ENCODE results near the gene COL6A1. TPM values are rescaled to one million over a fixed set of nuclear protein-coding genes. Genes with fewer than 3 reads are reported as not detected.

The COL6A1 gene
- total and polyA plus RNA-seq, 4 donors: 16.9 to 82.0 (median 35.7) TPM

DNA sequence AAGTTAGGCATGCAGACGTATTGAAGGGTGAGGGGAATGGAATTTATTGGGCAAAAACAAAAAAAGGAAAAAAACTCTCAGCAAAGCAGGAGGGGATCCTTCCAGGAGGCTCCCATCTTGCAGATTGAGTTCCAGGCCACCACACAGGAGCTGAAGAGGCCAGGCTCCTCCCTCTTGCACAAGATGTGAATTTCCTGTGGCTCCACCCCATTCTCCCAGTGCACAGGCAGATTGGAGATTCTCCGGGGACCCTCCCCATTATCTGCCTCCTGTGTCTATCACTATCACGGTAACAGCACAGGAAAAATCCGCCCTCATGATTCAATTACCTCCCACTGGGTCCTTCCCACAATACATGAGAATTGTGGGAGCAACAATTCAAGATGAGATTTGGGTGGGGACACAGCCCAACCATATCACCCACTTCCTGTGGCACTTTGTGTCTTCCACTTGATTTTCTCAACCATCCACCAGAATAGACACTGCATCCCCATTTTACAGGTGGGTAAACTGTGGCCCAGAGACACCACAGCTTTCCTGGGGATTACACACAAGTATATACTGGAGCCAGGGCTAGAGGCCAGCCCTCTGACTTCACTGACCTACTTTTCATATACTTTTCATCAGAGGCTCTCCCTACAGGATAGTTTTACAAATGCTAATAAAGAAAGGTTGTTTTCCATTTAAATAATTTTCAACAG lies 18.9 kb upstream of the COL6A1 start:
- peaks cover 0 to 5% (median 2%) of the 10 kb centered on the region in 4 donors for H3K4me1 ChIP-seq (ENCODE audit: control insufficient read depth in 4 of 4, insufficient read depth in 4 of 4, low read length in 3 of 4)
- no peak overlapping the region for H3K4me3 ChIP-seq (ENCODE audit: low read depth in 1 of 3, low read length in 3 of 3)
- peaks cover 0 to 2% (median 0%) of the 10 kb centered on the region in 4 donors for H3K9me3 ChIP-seq (ENCODE audit: control insufficient read depth in 4 of 4, low read length in 3 of 4)
- no peak overlapping the region for H3K9ac ChIP-seq (ENCODE audit: low read depth in 1 of 2, low read length in 2 of 2)
- TF ChIP-seq NR2F2 (IDR thresholded peaks at IDR 0.05) (no peak), FOXA1 (IDR thresholded peaks at IDR 0.05) (no peak), HNF4G (IDR thresholded peaks at IDR 0.05) (no peak), TAF1 (conservative IDR thresholded peaks at IDR 0.05) (no peak), HNF4A (conservative IDR thresholded peaks at IDR 0.05) (no peak), RXRA (IDR thresholded peaks at IDR 0.05) (no peak), SP1 (IDR thresholded peaks at IDR 0.05) (no peak), RAD21 (IDR thresholded peaks at IDR 0.05) (no peak), GABPA (IDR thresholded peaks at IDR 0.05 in 1 of 2, conservative IDR thresholded peaks at IDR 0.05 in 1 of 2) (no peak), FOXA2 (IDR thresholded peaks at IDR 0.05) (no peak), JUND (IDR thresholded peaks at IDR 0.05) (no peak), YY1 (IDR thresholded peaks at IDR 0.05) (no peak), EGR1 (IDR thresholded peaks at IDR 0.05; ENCODE audit: low read depth in 2 of 2) (no peak)
- TF ChIP-seq, protein P1, sequence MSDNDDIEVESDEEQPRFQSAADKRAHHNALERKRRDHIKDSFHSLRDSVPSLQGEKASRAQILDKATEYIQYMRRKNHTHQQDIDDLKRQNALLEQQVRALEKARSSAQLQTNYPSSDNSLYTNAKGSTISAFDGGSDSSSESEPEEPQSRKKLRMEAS (IDR thresholded peaks at IDR 0.05): no peak
- TF ChIP-seq, protein P2, sequence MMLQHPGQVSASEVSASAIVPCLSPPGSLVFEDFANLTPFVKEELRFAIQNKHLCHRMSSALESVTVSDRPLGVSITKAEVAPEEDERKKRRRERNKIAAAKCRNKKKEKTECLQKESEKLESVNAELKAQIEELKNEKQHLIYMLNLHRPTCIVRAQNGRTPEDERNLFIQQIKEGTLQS (IDR thresholded peaks at IDR 0.05): no peak
- TF ChIP-seq, protein P3, sequence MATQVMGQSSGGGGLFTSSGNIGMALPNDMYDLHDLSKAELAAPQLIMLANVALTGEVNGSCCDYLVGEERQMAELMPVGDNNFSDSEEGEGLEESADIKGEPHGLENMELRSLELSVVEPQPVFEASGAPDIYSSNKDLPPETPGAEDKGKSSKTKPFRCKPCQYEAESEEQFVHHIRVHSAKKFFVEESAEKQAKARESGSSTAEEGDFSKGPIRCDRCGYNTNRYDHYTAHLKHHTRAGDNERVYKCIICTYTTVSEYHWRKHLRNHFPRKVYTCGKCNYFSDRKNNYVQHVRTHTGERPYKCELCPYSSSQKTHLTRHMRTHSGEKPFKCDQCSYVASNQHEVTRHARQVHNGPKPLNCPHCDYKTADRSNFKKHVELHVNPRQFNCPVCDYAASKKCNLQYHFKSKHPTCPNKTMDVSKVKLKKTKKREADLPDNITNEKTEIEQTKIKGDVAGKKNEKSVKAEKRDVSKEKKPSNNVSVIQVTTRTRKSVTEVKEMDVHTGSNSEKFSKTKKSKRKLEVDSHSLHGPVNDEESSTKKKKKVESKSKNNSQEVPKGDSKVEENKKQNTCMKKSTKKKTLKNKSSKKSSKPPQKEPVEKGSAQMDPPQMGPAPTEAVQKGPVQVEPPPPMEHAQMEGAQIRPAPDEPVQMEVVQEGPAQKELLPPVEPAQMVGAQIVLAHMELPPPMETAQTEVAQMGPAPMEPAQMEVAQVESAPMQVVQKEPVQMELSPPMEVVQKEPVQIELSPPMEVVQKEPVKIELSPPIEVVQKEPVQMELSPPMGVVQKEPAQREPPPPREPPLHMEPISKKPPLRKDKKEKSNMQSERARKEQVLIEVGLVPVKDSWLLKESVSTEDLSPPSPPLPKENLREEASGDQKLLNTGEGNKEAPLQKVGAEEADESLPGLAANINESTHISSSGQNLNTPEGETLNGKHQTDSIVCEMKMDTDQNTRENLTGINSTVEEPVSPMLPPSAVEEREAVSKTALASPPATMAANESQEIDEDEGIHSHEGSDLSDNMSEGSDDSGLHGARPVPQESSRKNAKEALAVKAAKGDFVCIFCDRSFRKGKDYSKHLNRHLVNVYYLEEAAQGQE (IDR thresholded peaks at IDR 0.05): no peak
- TF ChIP-seq, protein P4, sequence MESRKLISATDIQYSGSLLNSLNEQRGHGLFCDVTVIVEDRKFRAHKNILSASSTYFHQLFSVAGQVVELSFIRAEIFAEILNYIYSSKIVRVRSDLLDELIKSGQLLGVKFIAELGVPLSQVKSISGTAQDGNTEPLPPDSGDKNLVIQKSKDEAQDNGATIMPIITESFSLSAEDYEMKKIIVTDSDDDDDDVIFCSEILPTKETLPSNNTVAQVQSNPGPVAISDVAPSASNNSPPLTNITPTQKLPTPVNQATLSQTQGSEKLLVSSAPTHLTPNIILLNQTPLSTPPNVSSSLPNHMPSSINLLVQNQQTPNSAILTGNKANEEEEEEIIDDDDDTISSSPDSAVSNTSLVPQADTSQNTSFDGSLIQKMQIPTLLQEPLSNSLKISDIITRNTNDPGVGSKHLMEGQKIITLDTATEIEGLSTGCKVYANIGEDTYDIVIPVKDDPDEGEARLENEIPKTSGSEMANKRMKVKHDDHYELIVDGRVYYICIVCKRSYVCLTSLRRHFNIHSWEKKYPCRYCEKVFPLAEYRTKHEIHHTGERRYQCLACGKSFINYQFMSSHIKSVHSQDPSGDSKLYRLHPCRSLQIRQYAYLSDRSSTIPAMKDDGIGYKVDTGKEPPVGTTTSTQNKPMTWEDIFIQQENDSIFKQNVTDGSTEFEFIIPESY (IDR thresholded peaks at IDR 0.05): no peak
- no peaks in the 10 kb centered on the region for H3K27me3 ChIP-seq (ENCODE audit: control insufficient read depth in 4 of 4, insufficient read depth in 4 of 4, low read length in 3 of 4)
- no peaks in the 10 kb centered on the region for H3K36me3 ChIP-seq (ENCODE audit: control insufficient read depth in 4 of 4, insufficient read depth in 3 of 4, low read depth in 1 of 4, low read length in 3 of 4)
- no peak overlapping the region for H3K27ac ChIP-seq (ENCODE audit: low read depth in 1 of 2, low read length in 2 of 2)
- no peak for DNase-seq (ENCODE audit: low spot score)
- WGBS: 90% methylated on average over 4 of the region's 4 CpGs

DNA sequence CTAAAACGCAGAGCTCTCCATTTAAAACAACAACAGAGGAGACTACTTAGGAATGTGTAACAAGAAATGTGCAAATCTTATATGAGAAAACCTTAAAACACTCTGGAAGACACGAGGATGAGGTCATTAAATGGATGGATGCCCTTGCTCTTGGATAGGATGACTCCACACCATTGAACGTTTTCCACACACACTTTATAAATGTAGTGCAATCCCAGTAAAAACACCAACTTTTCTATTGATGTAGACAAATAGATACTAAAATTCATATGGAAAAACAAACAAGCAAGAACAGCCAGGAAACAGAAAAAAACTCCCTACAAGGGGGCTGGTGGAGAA lies 18.4 kb upstream of the COL6A1 start:
- no peaks in the 10 kb centered on the region for H3K27me3 ChIP-seq (ENCODE audit: control insufficient read depth in 4 of 4, insufficient read depth in 4 of 4, low read length in 3 of 4)
- 76% methylated on average over 3 of the region's 3 CpGs for WGBS
- H3K27ac ChIP-seq (ENCODE audit: low read depth in 1 of 2, low read length in 2 of 2): no peak overlapping the region
- no peak overlapping the region for H3K4me3 ChIP-seq (ENCODE audit: low read depth in 1 of 3, low read length in 3 of 3)
- DNase-seq (ENCODE audit: low spot score): no peak
- peaks cover 0 to 5% (median 2%) of the 10 kb centered on the region in 4 donors for H3K4me1 ChIP-seq (ENCODE audit: control insufficient read depth in 4 of 4, insufficient read depth in 4 of 4, low read length in 3 of 4)
- no peaks in the 10 kb centered on the region for H3K36me3 ChIP-seq (ENCODE audit: control insufficient read depth in 4 of 4, insufficient read depth in 3 of 4, low read depth in 1 of 4, low read length in 3 of 4)
- H3K9ac ChIP-seq (ENCODE audit: low read depth in 1 of 2, low read length in 2 of 2): no peak overlapping the region
- peaks cover 0 to 2% (median 0%) of the 10 kb centered on the region in 4 donors for H3K9me3 ChIP-seq (ENCODE audit: control insufficient read depth in 4 of 4, low read length in 3 of 4)
- TF ChIP-seq FOXA1 (IDR thresholded peaks at IDR 0.05) (no peak), HNF4G (IDR thresholded peaks at IDR 0.05) (no peak), NR2F2 (IDR thresholded peaks at IDR 0.05) (no peak), RXRA (IDR thresholded peaks at IDR 0.05) (no peak), SP1 (IDR thresholded peaks at IDR 0.05) (no peak), TAF1 (conservative IDR thresholded peaks at IDR 0.05) (no peak), HNF4A (conservative IDR thresholded peaks at IDR 0.05) (no peak)
- TF ChIP-seq, protein P2 (IDR thresholded peaks at IDR 0.05): no peak
- TF ChIP-seq, protein P3 (IDR thresholded peaks at IDR 0.05): no peak
- TF ChIP-seq, protein P4 (IDR thresholded peaks at IDR 0.05): no peak
